ENCODE measurements around the gene CTNNA3.

The CTNNA3 gene

DNA sequence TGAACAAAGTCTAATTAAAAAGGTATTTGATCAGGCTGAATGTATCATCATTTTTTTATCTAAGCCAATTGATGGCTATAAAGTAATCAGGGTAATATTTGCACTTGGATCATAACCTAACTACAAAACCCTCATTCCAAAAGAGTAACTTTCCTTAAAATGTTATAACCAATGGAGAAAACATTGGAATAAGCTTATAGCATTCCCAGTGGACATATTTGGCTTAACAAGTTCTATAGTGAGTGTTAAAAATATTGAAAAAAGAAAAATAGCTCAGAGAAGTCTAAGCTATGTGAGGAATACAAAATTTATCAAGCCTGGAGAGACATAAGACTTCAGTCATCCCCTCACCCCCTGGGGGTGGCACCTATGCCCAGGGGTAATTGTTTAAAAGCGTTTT lies 411.4 kb downstream of the CTNNA3 start:
- no peaks in the 10 kb centered on the region for H3K27me3 ChIP-seq (ENCODE audit: control insufficient read depth, insufficient read depth, low read length)
- H3K4me3 ChIP-seq (ENCODE audit: low read depth, low read length), result no peak overlapping the region
- TF ChIP-seq, protein P1, sequence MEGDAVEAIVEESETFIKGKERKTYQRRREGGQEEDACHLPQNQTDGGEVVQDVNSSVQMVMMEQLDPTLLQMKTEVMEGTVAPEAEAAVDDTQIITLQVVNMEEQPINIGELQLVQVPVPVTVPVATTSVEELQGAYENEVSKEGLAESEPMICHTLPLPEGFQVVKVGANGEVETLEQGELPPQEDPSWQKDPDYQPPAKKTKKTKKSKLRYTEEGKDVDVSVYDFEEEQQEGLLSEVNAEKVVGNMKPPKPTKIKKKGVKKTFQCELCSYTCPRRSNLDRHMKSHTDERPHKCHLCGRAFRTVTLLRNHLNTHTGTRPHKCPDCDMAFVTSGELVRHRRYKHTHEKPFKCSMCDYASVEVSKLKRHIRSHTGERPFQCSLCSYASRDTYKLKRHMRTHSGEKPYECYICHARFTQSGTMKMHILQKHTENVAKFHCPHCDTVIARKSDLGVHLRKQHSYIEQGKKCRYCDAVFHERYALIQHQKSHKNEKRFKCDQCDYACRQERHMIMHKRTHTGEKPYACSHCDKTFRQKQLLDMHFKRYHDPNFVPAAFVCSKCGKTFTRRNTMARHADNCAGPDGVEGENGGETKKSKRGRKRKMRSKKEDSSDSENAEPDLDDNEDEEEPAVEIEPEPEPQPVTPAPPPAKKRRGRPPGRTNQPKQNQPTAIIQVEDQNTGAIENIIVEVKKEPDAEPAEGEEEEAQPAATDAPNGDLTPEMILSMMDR (IDR thresholded peaks at IDR 0.05), result no peak
- no peak overlapping the region for H3K4me2 ChIP-seq (ENCODE audit: low read length)
- no peak overlapping the region for H3K27ac ChIP-seq
- H3K9me3 ChIP-seq (ENCODE audit: control insufficient read depth, low read length), result no peaks in the 10 kb centered on the region
- H3K4me1 ChIP-seq, result no peaks in the 10 kb centered on the region
- H2AFZ ChIP-seq, result no peak overlapping the region
- H3K36me3 ChIP-seq (ENCODE audit: control insufficient read depth, insufficient read depth, low read length), result no peaks in the 10 kb centered on the region
- no peak overlapping the region for H3K9ac ChIP-seq
- no peaks in the 10 kb centered on the region for H3K79me2 ChIP-seq

GRCh38 chr10:67282871-67283270 lies 413.1 kb downstream of the CTNNA3 start:
- no peaks in the 10 kb centered on the region for H3K27me3 ChIP-seq (ENCODE audit: control insufficient read depth, insufficient read depth, low read length)
- TF ChIP-seq, protein P1 (IDR thresholded peaks at IDR 0.05), result no peak

DNA sequence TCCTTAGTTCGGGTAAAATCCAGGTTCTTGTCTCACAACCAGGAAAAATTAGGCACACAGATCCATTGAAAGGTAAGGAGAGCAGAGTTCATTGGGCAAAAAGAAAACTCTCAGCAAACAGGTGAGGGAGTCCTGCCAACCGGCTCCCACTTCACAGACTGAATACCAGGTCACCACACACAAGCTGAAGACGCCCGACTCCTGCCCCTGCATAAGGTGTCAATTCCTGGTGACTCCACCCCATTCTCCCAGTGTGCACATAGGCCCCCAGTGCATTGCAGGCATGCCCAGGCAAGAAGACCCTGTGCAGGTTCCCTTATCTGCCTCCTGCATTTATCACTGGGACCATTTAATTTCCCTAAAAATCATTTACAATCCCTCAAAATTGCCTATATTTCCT lies 415.6 kb downstream of the CTNNA3 start:
- no peak overlapping the region for H2AFZ ChIP-seq
- H3K9ac ChIP-seq, result no peak overlapping the region
- no peaks in the 10 kb centered on the region for H3K79me2 ChIP-seq
- no peaks in the 10 kb centered on the region for H3K9me3 ChIP-seq (ENCODE audit: control insufficient read depth, low read length)
- H3K36me3 ChIP-seq (ENCODE audit: control insufficient read depth, insufficient read depth, low read length), result no peaks in the 10 kb centered on the region
- no peak overlapping the region for H3K27ac ChIP-seq
- no peaks in the 10 kb centered on the region for H3K27me3 ChIP-seq (ENCODE audit: control insufficient read depth, insufficient read depth, low read length)
- H3K4me2 ChIP-seq (ENCODE audit: low read length), result no peak overlapping the region
- H3K4me3 ChIP-seq (ENCODE audit: low read depth, low read length), result no peak overlapping the region
- no peaks in the 10 kb centered on the region for H3K4me1 ChIP-seq
- TF ChIP-seq, protein P1 (IDR thresholded peaks at IDR 0.05), result no peak

More at GRCh38 chr10:67282871-67283270, 413.1 kb downstream of the CTNNA3 start:
- Histone ChIP-seq H3K4me2 (ENCODE audit: low read length) (no peak overlapping the region), H2AFZ (no peak overlapping the region), H3K9me3 (ENCODE audit: control insufficient read depth, low read length) (no peaks in the 10 kb centered on the region), H3K79me2 (no peaks in the 10 kb centered on the region), H3K27ac (no peak overlapping the region), H3K36me3 (ENCODE audit: control insufficient read depth, insufficient read depth, low read length) (no peaks in the 10 kb centered on the region), H3K9ac (no peak overlapping the region), H3K4me3 (ENCODE audit: low read depth, low read length) (no peak overlapping the region), H3K4me1 (no peaks in the 10 kb centered on the region)

DNA sequence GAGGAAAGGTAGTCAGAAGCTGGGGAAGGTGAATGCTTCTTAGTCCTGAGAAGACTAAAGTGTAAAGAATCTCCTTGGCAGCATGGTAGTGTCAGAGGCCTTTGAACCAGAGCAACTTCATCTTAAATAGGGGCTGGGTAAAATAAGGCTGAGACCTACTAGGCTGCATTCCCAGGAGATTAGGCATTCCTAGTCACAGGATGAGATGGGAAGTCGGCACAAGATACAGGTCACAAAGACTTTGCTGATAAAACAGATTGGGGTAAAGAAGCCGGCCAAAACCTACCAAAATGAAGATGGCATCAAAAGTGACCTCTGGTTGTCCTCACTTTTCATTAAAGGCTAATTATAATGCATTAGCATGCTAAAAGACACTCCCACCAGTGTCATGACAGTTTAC lies 418.6 kb downstream of the CTNNA3 start:
- no peaks in the 10 kb centered on the region for H3K79me2 ChIP-seq
- no peak overlapping the region for H3K9ac ChIP-seq
- H3K4me1 ChIP-seq, result no peaks in the 10 kb centered on the region
- no peak overlapping the region for H3K4me3 ChIP-seq (ENCODE audit: low read depth, low read length)
- no peaks in the 10 kb centered on the region for H3K27me3 ChIP-seq (ENCODE audit: control insufficient read depth, insufficient read depth, low read length)
- H3K27ac ChIP-seq, result no peak overlapping the region
- no peak overlapping the region for H3K4me2 ChIP-seq (ENCODE audit: low read length)
- no peak overlapping the region for H2AFZ ChIP-seq
- H3K9me3 ChIP-seq (ENCODE audit: control insufficient read depth, low read length), result no peaks in the 10 kb centered on the region
- no peaks in the 10 kb centered on the region for H3K36me3 ChIP-seq (ENCODE audit: control insufficient read depth, insufficient read depth, low read length)
- TF ChIP-seq, protein P1 (IDR thresholded peaks at IDR 0.05), result no peak

DNA sequence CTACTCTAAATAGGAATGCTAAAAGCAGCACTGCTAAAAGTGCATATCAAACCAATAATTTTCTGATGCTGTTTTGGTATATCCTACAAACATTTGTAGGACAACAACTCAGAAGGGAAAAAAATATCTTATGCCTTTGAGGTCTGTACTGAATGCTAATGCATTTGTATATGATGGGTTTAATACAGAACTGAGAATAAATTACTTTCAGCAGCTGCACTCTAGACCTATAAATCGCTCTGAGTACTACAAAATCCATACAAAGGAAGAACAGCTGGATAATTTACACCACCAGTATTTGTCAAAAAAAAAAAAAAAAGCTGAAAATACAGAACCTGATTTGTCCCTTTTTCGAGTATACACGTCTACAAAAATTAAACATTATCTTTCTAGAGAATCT lies 426.2 kb downstream of the CTNNA3 start:
- Histone ChIP-seq H3K9me3 (ENCODE audit: control insufficient read depth, low read length) (no peaks in the 10 kb centered on the region), H3K27ac (no peak overlapping the region), H2AFZ (no peak overlapping the region), H3K9ac (no peak overlapping the region), H3K4me1 (no peaks in the 10 kb centered on the region), H3K4me2 (ENCODE audit: low read length) (no peak overlapping the region), H3K36me3 (ENCODE audit: control insufficient read depth, insufficient read depth, low read length) (no peaks in the 10 kb centered on the region), H3K79me2 (no peaks in the 10 kb centered on the region), H3K27me3 (ENCODE audit: control insufficient read depth, insufficient read depth, low read length) (no peaks in the 10 kb centered on the region), H3K4me3 (ENCODE audit: low read depth, low read length) (no peak overlapping the region)
- TF ChIP-seq, protein P1 (IDR thresholded peaks at IDR 0.05), result no peak

All from parathyroid adenoma (tissue), 2 donors.